ENCODE results near the gene RPS3A. TPM values are rescaled to one million over a fixed set of nuclear protein-coding genes. Genes with fewer than 3 reads are reported as not detected.

RPS3A gene
- 296 and 420 TPM in 2 replicates for total RNA-seq (2011; cell fraction: chromatin; rRNA removed; ENCODE audit: low replicate concordance)
- total RNA-seq (2011; cell fraction: nucleolus; rRNA removed), result 433 and 451 TPM in 2 replicates
- total RNA-seq (2011; cell fraction: nucleoplasm; rRNA removed), result 773 and 1,562 TPM in 2 replicates
- total RNA-seq (2014; rRNA removed), result 1,793 and 2,102 TPM in 2 replicates
- 3,891 and 4,298 TPM in 2 replicates for total RNA-seq (2014; rRNA removed; fragmentation: Illumina TruSeq; extraction: Trizol)
- total RNA-seq (2015; rRNA removed; fragmentation: Illumina TruSeq; extraction: Trizol), result 2,923 and 3,036 TPM in 2 replicates
- total RNA-seq (2021), result 2,407 and 2,649 TPM in 2 replicates
- 4,895 and 5,488 TPM in 2 replicates for polyA plus RNA-seq (2011; rRNA removed)
- polyA plus RNA-seq (2011; cell fraction: cytosol; rRNA removed), result 887 and 2,354 TPM in 2 replicates
- polyA plus RNA-seq (2011; cell fraction: nucleus; rRNA removed), result 570 and 1,423 TPM in 2 replicates
- 2,139 and 3,584 TPM in 2 replicates for polyA plus RNA-seq (2012)
- polyA plus RNA-seq (2014; fragmentation: Illumina TruSeq; extraction: Trizol), result 2,678 and 2,756 TPM in 2 replicates
- polyA plus RNA-seq (2014; fragmentation: Nextera tagmentation; extraction: Ambion mirVana), result 1,000 to 10,000 TPM; 3,558 to 3,768 TPM
- polyA plus RNA-seq (2014; rRNA removed), result 2,761 and 3,554 TPM in 2 replicates
- polyA minus RNA-seq (2011; rRNA and poly(A)+ RNA removed), result 1,733 and 2,092 TPM in 2 replicates
- polyA minus RNA-seq (2011; cell fraction: cytosol; rRNA and poly(A)+ RNA removed), result 660 and 683 TPM in 2 replicates
- 140 and 302 TPM in 2 replicates for polyA minus RNA-seq (2011; cell fraction: nucleus; rRNA and poly(A)+ RNA removed)
- Bru-seq, nascent RNA, result percentile 100 among the genes with signal in this experiment
- BruChase-seq, experiment 1, labeled RNA remaining after a 2-hour chase, result percentile 100 among the genes with signal in this experiment
- percentile 100 among the genes with signal in this experiment for BruChase-seq, experiment 2, labeled RNA remaining after a 6-hour chase
- long read RNA-seq, experiment 1, transcript RPS3A-201 (6 exons, 934 nt), result major isoform, 3,289 of 4,411 reads
- long read RNA-seq, experiment 1, transcript RPS3A-205 (6 exons, 674 nt), result minor isoform, 37 of 4,411 reads
- long read RNA-seq, experiment 1, partial matches to known transcripts, result 1,043 of 4,411 reads
- long read RNA-seq, experiment 1, other reads (novel, unspliced or antisense), result 39 of 4,411 reads
- long read RNA-seq, experiment 2, transcript RPS3A-201 (6 exons, 934 nt), result major isoform, 2,723 of 3,030 reads
- long read RNA-seq, experiment 2, transcript RPS3A-205 (6 exons, 674 nt), result minor isoform, 57 of 3,030 reads
- long read RNA-seq, experiment 2, partial matches to known transcripts, result 133 of 3,030 reads
- long read RNA-seq, experiment 2, other reads (novel, unspliced or antisense), result 109 of 3,030 reads
- long read RNA-seq, experiment 3, transcript RPS3A-201 (6 exons, 934 nt), result major isoform, 5,502 of 5,649 reads
- long read RNA-seq, experiment 3, transcript RPS3A-205 (6 exons, 674 nt), result minor isoform, 54 of 5,649 reads
- long read RNA-seq, experiment 3, partial matches to known transcripts, result 42 of 5,649 reads
- long read RNA-seq, experiment 3, other reads (novel, unspliced or antisense), result 49 of 5,649 reads

GRCh38 chr4:151099229-151099975, at the start of gene RPS3A:
TSS of gene RPS3A (plus strand) at chr4:151099628. CDS start at chr4:151099653, 25 bp downstream.
- in situ Hi-C loops (cut with MboI), result no loop called here
- CTCF ChIA-PET (ENCODE audit: low intra/inter-chr PET ratio), result no interaction called here
- TF ChIP-seq FOSL1 (tag; conservative IDR thresholded peaks at IDR 0.05) (peak; percentile 29; the same call in 1 of the 2 replicates), ZNF609 (CRISPR knock-in tag; IDR thresholded peaks at IDR 0.05; ENCODE audit: borderline replicate concordance) (peak; percentile 93), C11orf30 (IDR thresholded peaks at IDR 0.05; ENCODE audit: low read depth) (peak; percentile 73), ETV6 (IDR thresholded peaks at IDR 0.05; ENCODE audit: borderline replicate concordance in 1 of 2, low read depth in 2 of 2, low read length in 1 of 2) (no peak), ETV6 (CRISPR knock-in tag; IDR thresholded peaks at IDR 0.05; ENCODE audit: borderline replicate concordance) (peak; percentile 79; the same call in 1 of the 2 replicates)

More at GRCh38 chr4:151099229-151099975, at the start of gene RPS3A:
- Histone ChIP-seq H3K27me3 (ENCODE audit: control insufficient read depth in 2 of 2, insufficient read depth in 2 of 2, low read length in 2 of 2) (no peaks in the 10 kb centered on the region), H3K79me2 (ENCODE audit: control insufficient read depth, insufficient read depth, low read length) (peaks cover 46% of the 10 kb centered on the region), H3K36me3 (ENCODE audit: control insufficient read depth, insufficient read depth, low read length) (peaks cover 46% of the 10 kb centered on the region), H3K4me2 (ENCODE audit: insufficient read depth, low read length) (peak within 1 kb of the TSS; percentile 100), H4K20me1 (replicated peaks; ENCODE audit: control insufficient read depth, insufficient read depth, low read length) (peaks cover 15% of the 10 kb centered on the region; the same call in 1 of the 2 replicates), H3K4me3 (peak within 1 kb of the TSS; percentile 85), H3K27ac (ENCODE audit: extremely low read depth, low read depth, low read length) (peak within 1 kb of the TSS; percentile 89), H3K4me1 (replicated peaks in 1 of 2; ENCODE audit: control insufficient read depth in 2 of 2, insufficient read depth in 2 of 2, low read length in 2 of 2) (peaks cover 7 to 8% of the 10 kb centered on the region in 2 experiments; a peak in 3 of 5 replicates), H3K9me1 (ENCODE audit: control insufficient read depth, insufficient read depth, low read length) (no peaks in the 10 kb centered on the region), H3K9ac (ENCODE audit: insufficient read depth in 1 of 2, low read depth in 2 of 2, low read length in 2 of 2) (peak within 1 kb of the TSS; percentile 99), H3K9me3 (replicated peaks; ENCODE audit: control insufficient read depth, insufficient read depth, low read depth, low read length) (no peaks in the 10 kb centered on the region; the same call in 1 of the 2 replicates), H2AFZ (ENCODE audit: low read depth, low read length) (peak within 1 kb of the TSS; percentile 100)
- POLR2A ChIA-PET, result interaction anchor here (1.1 to 4.1 kb wide), 2 partner anchors 10 to 45 kb away, joined by 3 to 22 read pairs; no protein-coding TSS in a partner anchor
- peak; percentile 82 to 98 (median 87) for DNase-seq (ENCODE audit: extremely low read depth in 1 of 4, low spot score in 3 of 4)
- under 1% methylated on average over 67 of the region's 69 CpGs for WGBS (ENCODE audit: insufficient coverage, low coverage, missing lambda C conversion rate)
- peak; percentile 92 for ATAC-seq
- intact Hi-C loops (cut with micrococcal nuclease), result loop anchor here (5.0 kb wide), 1 partner anchor 87 kb away; no protein-coding TSS in a partner anchor
- FAIRE-seq, result peak; percentile 97
- BruUV-seq (replicated peaks), result no TSS peak
